Superior temporal gyrus (tissue), 1 donor: ENCODE results near the gene ZNF469.
"Not testable (repeated sequence)": the region's sequence is repeated elsewhere in the genome, so short reads cannot be mapped to it uniquely, and the experiment has no call there.

ENCODE experiments used
- DNase-seq: peaks from one replicate; pipeline ENCODE4 v3.0.0-alpha.2; 2016; ENCODE audit errors: extremely low spot score

The ZNF469 gene

GRCh38 chr16:88408561-88409142 is 25.9 kb downstream of the ZNF469 start:
- DNase-seq, result no peak

GRCh38 chr16:88409296-88410065 is 26.7 kb downstream of the ZNF469 start:
- no peak for DNase-seq

- not testable (repeated sequence) for DNase-seq
These were observed 27.7 kb downstream of the ZNF469 start for GRCh38 chr16:88410297-88410968.

GRCh38 chr16:88411951-88412576 is 29.3 kb downstream of the ZNF469 start:
- no peak for DNase-seq

- DNase-seq, result no peak
These were observed 30.0 kb downstream of the ZNF469 start for GRCh38 chr16:88412766-88413165.

GRCh38 chr16:88413231-88413630 is 30.5 kb downstream of the ZNF469 start:
- DNase-seq, result no peak

- DNase-seq, result no peak
These were observed 30.9 kb downstream of the ZNF469 start for GRCh38 chr16:88413631-88414030.

GRCh38 chr16:88414521-88415380 is 32.0 kb downstream of the ZNF469 start:
- no peak for DNase-seq

- no peak for DNase-seq
These were observed 32.6 kb downstream of the ZNF469 start for GRCh38 chr16:88415381-88415705.

- DNase-seq, result no peak
These were observed 33.1 kb downstream of the ZNF469 start for GRCh38 chr16:88415713-88416323.

- no peak for DNase-seq
These were observed 33.9 kb downstream of the ZNF469 start for GRCh38 chr16:88416686-88417085.

- DNase-seq, result no peak
These were observed 35.1 kb downstream of the ZNF469 start for GRCh38 chr16:88417684-88418476.

GRCh38 chr16:88418869-88419268 is 36.1 kb downstream of the ZNF469 start:
- DNase-seq, result no peak

GRCh38 chr16:88419790-88420189 is 37.0 kb downstream of the ZNF469 start:
- DNase-seq, result no peak

- DNase-seq, result no peak
These were observed 37.7 kb downstream of the ZNF469 start for GRCh38 chr16:88420496-88420895.

- DNase-seq, result no peak
These were observed 38.5 kb downstream of the ZNF469 start for GRCh38 chr16:88421301-88421700.

GRCh38 chr16:88421871-88422433 is 39.2 kb downstream of the ZNF469 start:
- DNase-seq, result no peak

- no peak for DNase-seq
These were observed 40.1 kb downstream of the ZNF469 start for GRCh38 chr16:88422733-88423447.

- DNase-seq, result no peak
These were observed 40.7 kb downstream of the ZNF469 start for GRCh38 chr16:88423448-88423850.
